KOPT-K1 (cell line): ENCODE measurements around the gene SCGN.

Experiments
- H3K27ac ChIP-seq: fragments of 200-600 bp; sonication (generic); 2 replicates; pipeline ENCODE4 v1.5.1; 2016; ENCODE audit warnings: antibody characterized with exemption, mild to moderate bottlenecking, low read depth, low read length; ENCODE audit not compliant: poor library complexity, severe bottlenecking
- H3K36me3 ChIP-seq: fragments of 200-600 bp; sonication (generic); 2 replicates; pipeline ENCODE4 v1.5.1; 2017; ENCODE audit warnings: antibody characterized with exemption, mild to moderate bottlenecking, low read length, moderate library complexity; ENCODE audit not compliant: insufficient read depth
- H3K9me3 ChIP-seq: fragments of 200-600 bp; sonication (generic); 2 replicates; pipeline ENCODE4 v1.5.1; 2017; ENCODE audit warnings: antibody characterized with exemption, low read length, mild to moderate bottlenecking; ENCODE audit not compliant: insufficient read depth, poor library complexity, severe bottlenecking

Gene SCGN

GRCh38 chr6:25713824-25714223, 61.8 kb downstream of the SCGN start:
- Histone ChIP-seq H3K27ac (no peak overlapping the region), H3K36me3 (no peaks in the 10 kb centered on the region), H3K9me3 (no peaks in the 10 kb centered on the region)

- Histone ChIP-seq H3K36me3 (no peaks in the 10 kb centered on the region), H3K27ac (no peak overlapping the region), H3K9me3 (no peaks in the 10 kb centered on the region)
Observed at GRCh38 chr6:25714765-25715164, 62.8 kb downstream of the SCGN start.

- no peak overlapping the region for H3K27ac ChIP-seq
- no peaks in the 10 kb centered on the region for H3K36me3 ChIP-seq
- no peaks in the 10 kb centered on the region for H3K9me3 ChIP-seq
Observed at GRCh38 chr6:25715794-25716193, 63.8 kb downstream of the SCGN start.

- no peaks in the 10 kb centered on the region for H3K9me3 ChIP-seq
- H3K27ac ChIP-seq = no peak overlapping the region
- H3K36me3 ChIP-seq = no peaks in the 10 kb centered on the region
Observed at GRCh38 chr6:25717866-25718740, 66.1 kb downstream of the SCGN start.

- no peaks in the 10 kb centered on the region for H3K9me3 ChIP-seq
- H3K27ac ChIP-seq = no peak overlapping the region
Observed at GRCh38 chr6:25726122-25726911, 74.3 kb downstream of the SCGN start.

GRCh38 chr6:25727028-25727427, 75.0 kb downstream of the SCGN start:
- H3K36me3 ChIP-seq = no peaks in the 10 kb centered on the region
- no peaks in the 10 kb centered on the region for H3K9me3 ChIP-seq
- H3K27ac ChIP-seq = no peak overlapping the region

More at GRCh38 chr6:25726122-25726911, 74.3 kb downstream of the SCGN start:
- H3K36me3 ChIP-seq = no peaks in the 10 kb centered on the region

- no peaks in the 10 kb centered on the region for H3K36me3 ChIP-seq
- H3K9me3 ChIP-seq = peaks cover 1% of the 10 kb centered on the region
- H3K27ac ChIP-seq = no peak overlapping the region
Observed at GRCh38 chr6:25730907-25731306, 78.9 kb downstream of the SCGN start.

- H3K9me3 ChIP-seq = peaks cover 9% of the 10 kb centered on the region
- no peak overlapping the region for H3K27ac ChIP-seq
- H3K36me3 ChIP-seq = no peaks in the 10 kb centered on the region
Observed at GRCh38 chr6:25731721-25732120, 79.7 kb downstream of the SCGN start.

GRCh38 chr6:25732468-25733198, 80.6 kb downstream of the SCGN start:
- H3K27ac ChIP-seq = no peak overlapping the region
- peaks cover 18% of the 10 kb centered on the region for H3K9me3 ChIP-seq

GRCh38 chr6:25735261-25735660, 83.2 kb downstream of the SCGN start:
- Histone ChIP-seq H3K9me3 (peaks cover 22% of the 10 kb centered on the region), H3K27ac (no peak overlapping the region)

More at GRCh38 chr6:25732468-25733198, 80.6 kb downstream of the SCGN start:
- H3K36me3 ChIP-seq = no peaks in the 10 kb centered on the region

GRCh38 chr6:25743868-25744267, 91.9 kb downstream of the SCGN start:
- no peaks in the 10 kb centered on the region for H3K36me3 ChIP-seq
- H3K27ac ChIP-seq = no peak overlapping the region
- H3K9me3 ChIP-seq = no peaks in the 10 kb centered on the region

More at GRCh38 chr6:25735261-25735660, 83.2 kb downstream of the SCGN start:
- no peaks in the 10 kb centered on the region for H3K36me3 ChIP-seq

- Histone ChIP-seq H3K9me3 (no peaks in the 10 kb centered on the region), H3K36me3 (no peaks in the 10 kb centered on the region), H3K27ac (no peak overlapping the region)
Observed at GRCh38 chr6:25745836-25746235, 93.8 kb downstream of the SCGN start.

GRCh38 chr6:25746968-25747367, 95.0 kb downstream of the SCGN start:
- Histone ChIP-seq H3K9me3 (no peaks in the 10 kb centered on the region), H3K36me3 (no peaks in the 10 kb centered on the region), H3K27ac (no peak overlapping the region)

- Histone ChIP-seq H3K9me3 (no peaks in the 10 kb centered on the region), H3K27ac (no peak overlapping the region), H3K36me3 (no peaks in the 10 kb centered on the region)
Observed at GRCh38 chr6:25747477-25747876, 95.5 kb downstream of the SCGN start.

- H3K9me3 ChIP-seq = no peaks in the 10 kb centered on the region
- no peak overlapping the region for H3K27ac ChIP-seq
- H3K36me3 ChIP-seq = no peaks in the 10 kb centered on the region
Observed at GRCh38 chr6:25748049-25748448, 96.0 kb downstream of the SCGN start.
